ENCODE data around the gene MICAL3. TPM values are rescaled to one million over a fixed set of nuclear protein-coding genes. Genes with fewer than 3 reads are reported as not detected.

Gene MICAL3
- total and polyA plus RNA-seq, 2 experiments from 2014 or later = 27.3 to 76.9 TPM

DNA sequence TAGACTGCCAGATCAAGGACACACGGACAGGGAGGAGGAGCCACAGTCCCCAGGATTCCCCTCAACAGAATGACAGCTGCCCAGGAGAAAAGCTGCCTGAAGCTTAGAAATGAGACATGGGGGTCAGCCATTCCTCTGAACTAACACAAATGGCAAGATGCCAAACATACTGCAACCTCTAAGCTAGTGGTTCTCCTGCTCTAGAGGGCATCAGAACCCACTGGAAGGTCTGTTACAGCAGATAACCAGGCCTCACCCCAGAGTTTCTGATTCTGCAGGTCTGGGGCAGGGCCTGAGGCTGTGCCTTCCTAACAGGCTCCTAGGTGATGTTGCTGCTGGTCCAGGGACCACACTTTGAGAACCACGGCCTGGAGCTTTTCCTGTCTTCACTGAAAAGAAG is 221.5 kb downstream of the MICAL3 start:
- H3K27ac ChIP-seq = no peak overlapping the region
- no peaks in the 10 kb centered on the region for H3K4me1 ChIP-seq (ENCODE audit: low read depth)
- TF ChIP-seq, protein P1, sequence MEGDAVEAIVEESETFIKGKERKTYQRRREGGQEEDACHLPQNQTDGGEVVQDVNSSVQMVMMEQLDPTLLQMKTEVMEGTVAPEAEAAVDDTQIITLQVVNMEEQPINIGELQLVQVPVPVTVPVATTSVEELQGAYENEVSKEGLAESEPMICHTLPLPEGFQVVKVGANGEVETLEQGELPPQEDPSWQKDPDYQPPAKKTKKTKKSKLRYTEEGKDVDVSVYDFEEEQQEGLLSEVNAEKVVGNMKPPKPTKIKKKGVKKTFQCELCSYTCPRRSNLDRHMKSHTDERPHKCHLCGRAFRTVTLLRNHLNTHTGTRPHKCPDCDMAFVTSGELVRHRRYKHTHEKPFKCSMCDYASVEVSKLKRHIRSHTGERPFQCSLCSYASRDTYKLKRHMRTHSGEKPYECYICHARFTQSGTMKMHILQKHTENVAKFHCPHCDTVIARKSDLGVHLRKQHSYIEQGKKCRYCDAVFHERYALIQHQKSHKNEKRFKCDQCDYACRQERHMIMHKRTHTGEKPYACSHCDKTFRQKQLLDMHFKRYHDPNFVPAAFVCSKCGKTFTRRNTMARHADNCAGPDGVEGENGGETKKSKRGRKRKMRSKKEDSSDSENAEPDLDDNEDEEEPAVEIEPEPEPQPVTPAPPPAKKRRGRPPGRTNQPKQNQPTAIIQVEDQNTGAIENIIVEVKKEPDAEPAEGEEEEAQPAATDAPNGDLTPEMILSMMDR (IDR thresholded peaks at IDR 0.05; ENCODE audit: low read depth, low read length) = no peak
- H3K27me3 ChIP-seq = no peaks in the 10 kb centered on the region
- H3K4me3 ChIP-seq = no peak overlapping the region
- DNase-seq (ENCODE audit: low read depth in 1 of 2, low spot score in 1 of 2) = no peak
- peaks cover 17% of the 10 kb centered on the region for H3K36me3 ChIP-seq
- H3K9me3 ChIP-seq (ENCODE audit: low read depth) = no peaks in the 10 kb centered on the region

DNA sequence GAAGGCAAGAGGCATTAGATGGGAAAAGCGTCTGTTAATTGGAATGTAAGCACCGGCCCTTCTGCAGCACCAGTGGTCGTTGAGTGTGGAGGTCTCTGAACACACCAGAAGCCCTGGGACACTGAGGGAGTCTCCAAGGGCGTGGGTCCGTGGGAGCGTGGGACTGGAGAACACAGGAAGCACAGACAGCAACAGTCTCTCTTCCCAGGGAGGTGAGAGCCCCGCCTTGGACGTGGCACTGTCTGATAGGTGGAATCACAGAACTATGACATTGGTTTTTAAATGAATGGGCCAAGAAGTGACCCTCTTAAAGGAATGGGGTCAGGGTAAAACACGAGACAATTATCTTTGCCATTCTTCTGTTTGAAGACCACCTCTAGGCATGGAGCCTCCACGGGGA is 221.9 kb downstream of the MICAL3 start:
- Histone ChIP-seq H3K4me3 (no peak overlapping the region), H3K27ac (no peak overlapping the region), H3K4me1 (ENCODE audit: low read depth) (no peaks in the 10 kb centered on the region), H3K27me3 (no peaks in the 10 kb centered on the region), H3K36me3 (peaks cover 17% of the 10 kb centered on the region), H3K9me3 (ENCODE audit: low read depth) (no peaks in the 10 kb centered on the region)
- TF ChIP-seq, protein P1 (IDR thresholded peaks at IDR 0.05; ENCODE audit: low read depth, low read length) = no peak
- DNase-seq (ENCODE audit: low read depth in 1 of 2, low spot score in 1 of 2) = no peak

DNA sequence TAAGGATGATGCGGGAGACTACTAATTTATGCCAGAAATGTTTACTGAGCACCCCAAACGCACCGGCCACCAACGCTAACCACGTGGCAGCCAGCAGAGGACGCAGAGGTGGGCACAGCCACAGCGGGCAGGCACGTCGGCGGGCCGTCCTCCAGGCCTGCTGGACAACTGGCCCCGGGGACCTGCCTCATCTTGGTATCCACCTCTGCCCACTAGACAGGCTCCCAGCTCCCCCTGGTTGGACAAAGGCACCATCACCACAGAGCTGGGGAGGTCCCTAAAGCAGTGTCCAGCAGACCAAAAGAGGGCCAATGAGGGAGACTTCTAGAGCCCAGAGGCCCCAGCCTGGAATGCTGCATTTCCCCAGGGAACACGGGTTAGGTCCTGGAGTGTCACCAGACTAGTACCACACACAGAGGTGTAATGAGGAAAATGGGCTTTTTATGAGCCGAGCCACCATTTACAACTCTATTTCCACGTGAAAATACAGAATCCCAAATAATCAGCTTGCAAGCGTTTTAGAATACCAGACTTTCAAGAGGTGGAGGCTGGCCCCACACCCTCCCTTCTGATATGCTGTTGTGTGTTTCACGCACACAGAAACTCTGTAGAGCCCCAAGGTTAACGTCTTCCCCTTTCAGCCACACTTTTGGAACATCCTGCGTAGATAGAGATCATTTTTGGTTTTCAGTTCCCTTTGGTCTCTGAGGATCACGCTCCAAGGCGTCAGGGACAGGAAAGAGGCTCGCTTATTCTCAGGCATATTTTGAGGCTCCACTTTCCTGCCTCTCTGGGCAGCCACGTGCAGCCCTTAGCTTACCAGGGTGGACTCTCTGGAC is 226.4 kb downstream of the MICAL3 start:
- H3K4me1 ChIP-seq (ENCODE audit: low read depth) = peaks cover 8% of the 10 kb centered on the region
- no peak overlapping the region for H3K4me3 ChIP-seq
- DNase-seq (ENCODE audit: low read depth in 1 of 2, low spot score in 1 of 2) = no peak
- no peaks in the 10 kb centered on the region for H3K9me3 ChIP-seq (ENCODE audit: low read depth)
- no peak overlapping the region for H3K27ac ChIP-seq
- no peaks in the 10 kb centered on the region for H3K27me3 ChIP-seq
- no peaks in the 10 kb centered on the region for H3K36me3 ChIP-seq
- TF ChIP-seq, protein P1 (IDR thresholded peaks at IDR 0.05; ENCODE audit: low read depth, low read length) = no peak

DNA sequence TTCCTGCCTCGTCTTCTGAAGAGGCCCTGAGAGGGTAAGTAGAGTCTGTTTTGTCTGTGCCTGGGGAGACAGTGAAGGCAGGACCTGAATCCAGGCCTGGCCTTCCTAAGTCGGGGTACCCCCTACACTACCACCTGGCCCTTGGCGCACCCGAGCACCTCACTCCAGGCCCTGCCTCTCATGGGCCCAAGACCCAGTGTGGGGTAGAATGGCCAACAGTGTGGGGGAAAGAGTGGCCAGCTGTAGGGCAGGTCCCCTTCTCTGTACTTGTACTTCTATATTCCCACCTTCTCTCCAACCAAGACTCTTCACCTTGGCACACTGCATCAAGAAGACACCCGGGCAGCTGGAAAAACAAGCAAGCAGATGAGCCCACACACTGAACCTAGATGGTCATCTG is 227.7 kb downstream of the MICAL3 start:
- Histone ChIP-seq H3K4me1 (ENCODE audit: low read depth) (peaks cover 15% of the 10 kb centered on the region), H3K36me3 (no peaks in the 10 kb centered on the region), H3K4me3 (no peak overlapping the region), H3K9me3 (ENCODE audit: low read depth) (no peaks in the 10 kb centered on the region), H3K27ac (no peak overlapping the region), H3K27me3 (no peaks in the 10 kb centered on the region)
- no peak for DNase-seq (ENCODE audit: low read depth in 1 of 2, low spot score in 1 of 2)
- TF ChIP-seq, protein P1 (IDR thresholded peaks at IDR 0.05; ENCODE audit: low read depth, low read length) = no peak

DNA sequence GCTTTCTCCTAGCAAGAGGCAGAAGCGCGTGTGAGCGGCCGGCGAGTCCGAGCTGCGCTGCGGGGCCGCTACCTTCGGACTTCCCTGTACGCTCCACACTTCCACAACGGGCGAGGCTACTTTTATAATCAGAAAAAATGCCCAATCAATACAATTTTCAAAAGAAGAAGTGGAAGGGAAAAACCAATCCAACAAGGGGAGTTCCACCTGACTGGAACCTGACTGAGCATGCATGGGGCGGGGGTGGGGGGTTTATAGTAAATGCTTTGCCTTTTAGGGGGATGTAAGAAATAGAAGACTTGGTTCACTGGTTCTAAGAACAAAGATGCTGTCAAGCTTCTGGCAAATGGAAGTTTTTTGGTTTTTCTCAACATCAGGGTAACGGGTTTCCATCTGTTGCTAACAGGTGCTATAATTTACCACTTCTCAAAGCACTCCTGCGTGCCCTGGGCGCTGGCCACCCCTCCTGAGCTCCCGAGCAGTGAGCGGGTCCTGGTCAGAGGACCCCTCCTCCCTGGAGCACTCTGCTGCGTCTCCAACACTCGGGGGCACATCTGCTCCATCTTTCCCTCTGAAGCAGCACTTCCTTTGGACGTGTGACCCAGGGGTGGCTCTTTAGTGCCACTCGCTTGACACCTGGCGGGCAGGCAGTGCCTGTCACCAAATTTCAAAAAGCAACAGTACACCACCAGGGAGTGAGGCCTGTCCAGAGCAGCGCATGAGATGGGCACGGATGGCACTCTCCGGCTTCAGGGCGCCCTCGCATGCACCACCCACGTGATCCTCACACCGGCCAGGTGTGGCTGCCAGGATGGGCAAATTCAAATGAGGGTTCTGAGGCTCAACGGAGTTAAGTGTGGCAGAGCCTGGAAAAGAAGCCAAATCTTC is 228.5 kb downstream of the MICAL3 start:
- no peaks in the 10 kb centered on the region for H3K27me3 ChIP-seq
- H3K36me3 ChIP-seq = no peaks in the 10 kb centered on the region
- peaks cover 15% of the 10 kb centered on the region for H3K4me1 ChIP-seq (ENCODE audit: low read depth)
- no peak overlapping the region for H3K27ac ChIP-seq
- H3K9me3 ChIP-seq (ENCODE audit: low read depth) = no peaks in the 10 kb centered on the region
- no peak for DNase-seq (ENCODE audit: low read depth in 1 of 2, low spot score in 1 of 2)
- no peak overlapping the region for H3K4me3 ChIP-seq
- TF ChIP-seq, protein P1 (IDR thresholded peaks at IDR 0.05; ENCODE audit: low read depth, low read length) = no peak
